Stimulated activated CD4-positive, alpha-beta T cell treated with anti-CD3 and anti-CD28 coated beads, Interleukin-4, amount 100 ng/mL, for 1 hour (primary cell): Measurements from ENCODE around the gene GCNT4.

Experiments used
- DNase-seq: peaks from one replicate; pipeline ENCODE4 v3.0.0-alpha.2; 2020

The GCNT4 gene

DNA sequence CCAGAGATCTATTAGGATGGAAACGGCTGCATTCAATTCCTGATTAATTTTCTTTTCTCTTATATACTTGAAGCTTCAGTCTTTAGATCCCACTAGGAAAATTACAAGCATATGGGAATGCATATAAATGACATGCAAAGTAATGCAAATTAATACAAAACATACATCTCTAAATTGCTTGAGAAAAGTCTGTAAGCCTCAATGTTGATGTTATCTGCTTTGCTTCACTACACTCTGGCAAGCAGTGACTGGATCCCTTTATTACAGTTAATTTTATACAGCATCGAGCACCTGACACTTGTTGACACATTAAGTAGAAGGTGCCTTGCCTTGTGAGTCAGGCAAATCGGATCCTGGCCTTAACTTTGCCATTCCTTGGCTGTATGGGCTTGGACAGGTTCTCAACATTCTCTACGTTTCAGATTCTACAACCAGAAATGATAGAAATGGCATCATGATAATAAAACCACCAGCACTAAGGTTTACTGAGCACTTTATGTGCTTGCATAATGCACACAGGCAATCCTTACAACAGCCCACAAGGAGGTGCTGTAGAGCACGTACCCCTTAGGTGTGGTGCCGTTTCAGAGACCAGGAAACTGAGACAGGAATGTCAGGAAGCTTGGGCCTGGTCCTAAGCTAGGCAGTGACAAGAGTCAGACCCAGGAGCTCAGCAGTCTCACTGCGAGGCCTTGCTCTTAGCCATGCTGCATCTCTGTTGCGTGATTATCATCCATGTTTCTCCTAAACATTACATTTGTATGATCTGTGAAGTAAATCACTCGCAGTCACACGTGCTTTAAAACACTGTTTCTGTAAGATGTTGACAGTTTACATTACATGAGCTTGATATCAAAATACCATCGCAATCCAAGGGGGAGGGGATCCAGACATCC lies 2.7 kb downstream of the GCNT4 start:
- DNase-seq, result peak; percentile 61

DNA sequence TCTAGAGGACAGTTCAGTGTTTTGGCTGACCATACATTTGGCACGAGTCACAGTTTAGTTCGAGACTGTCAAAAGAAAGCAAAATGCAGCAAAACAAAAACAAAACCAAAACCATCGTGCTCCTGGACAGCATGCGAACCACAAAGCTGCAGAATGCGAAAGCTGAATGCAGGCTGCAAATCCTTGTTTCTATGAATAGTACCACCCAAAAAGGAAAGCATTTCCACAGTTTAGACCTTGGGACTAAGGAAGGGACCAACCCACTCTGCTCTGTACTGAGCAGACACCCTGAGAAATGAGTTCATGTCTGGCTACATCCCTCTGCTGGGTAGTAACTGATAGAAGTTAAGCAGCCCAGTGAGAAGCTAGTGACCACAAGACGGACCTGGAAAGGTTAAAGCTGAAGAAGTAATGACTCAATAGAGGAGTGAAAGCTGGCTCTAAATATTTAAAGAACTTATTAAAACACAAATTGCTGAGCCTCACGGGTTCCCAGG lies 3.9 kb downstream of the GCNT4 start:
- DNase-seq, result no peak

DNA sequence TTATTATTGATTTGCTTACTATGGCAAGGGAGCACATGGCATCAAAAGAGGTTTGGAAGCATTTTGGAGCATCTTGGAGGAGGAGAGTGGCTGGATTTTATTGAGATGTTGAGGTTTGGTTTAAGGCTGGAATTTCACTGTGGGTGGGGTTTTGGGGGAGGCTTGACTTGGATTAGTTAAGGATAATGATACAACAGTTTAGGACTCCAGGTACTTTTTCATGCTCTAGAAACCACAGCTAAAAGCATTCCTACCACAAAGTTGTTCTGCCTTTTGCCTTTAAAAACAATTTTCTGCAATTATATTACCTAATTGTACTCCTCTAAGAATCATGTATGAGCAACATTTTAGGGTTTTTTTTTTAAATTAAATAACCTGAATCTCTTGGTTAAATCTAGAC lies 5.0 kb downstream of the GCNT4 start:
- DNase-seq, result no peak

DNA sequence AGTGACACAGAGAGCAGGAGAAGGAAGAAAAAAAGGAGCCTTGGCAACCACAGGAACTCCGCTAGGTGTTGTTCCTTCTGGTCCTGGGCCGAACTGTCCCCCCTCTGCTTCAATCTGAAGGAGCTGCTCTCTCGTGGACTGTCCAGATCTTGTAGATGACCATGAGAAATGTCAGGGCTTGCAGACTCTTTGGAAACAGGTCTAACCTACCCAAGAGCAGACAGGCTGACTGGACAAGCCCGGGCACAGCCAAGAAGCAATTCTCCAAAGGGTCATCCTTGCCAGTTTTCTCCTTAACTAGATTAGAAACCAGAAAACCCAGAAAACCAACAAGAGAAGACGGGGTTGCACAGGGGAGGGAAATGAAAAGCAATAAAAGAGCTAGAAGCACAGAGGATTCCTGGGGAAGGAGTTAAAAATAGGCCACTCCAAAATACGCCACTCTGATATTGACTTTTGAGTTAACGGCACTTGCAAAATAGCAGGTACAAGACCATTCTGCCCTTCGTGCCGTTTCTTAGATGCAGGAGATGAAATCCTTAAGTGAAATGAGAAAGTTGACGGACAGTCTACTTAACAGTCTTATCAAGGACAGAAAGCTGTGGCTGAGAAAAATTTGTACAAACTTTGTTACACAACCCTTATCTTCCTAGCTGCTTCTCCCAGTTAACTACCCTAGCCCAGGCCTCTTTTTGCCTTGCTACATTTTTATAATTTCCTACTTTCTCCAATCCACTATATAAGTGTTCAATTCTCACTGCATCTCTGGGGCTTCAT lies 5.8 kb downstream of the GCNT4 start:
- no peak for DNase-seq

DNA sequence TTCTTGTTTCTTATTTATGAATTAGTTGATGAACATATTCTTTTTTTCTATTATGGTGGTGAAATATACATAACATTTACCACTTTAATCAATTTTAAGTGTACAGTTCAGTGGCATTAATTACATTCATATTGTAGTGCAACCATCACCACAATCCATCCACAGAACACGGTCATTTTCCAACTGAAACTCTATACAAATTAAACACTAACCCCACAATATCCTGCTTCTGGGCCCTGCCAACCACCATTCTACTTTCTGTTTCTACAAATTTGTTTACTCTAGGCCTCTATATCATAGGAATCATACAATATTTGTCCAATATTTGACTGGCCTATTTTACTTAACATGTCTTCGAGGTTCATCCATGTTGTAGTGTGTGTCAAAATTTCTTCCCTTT lies 7.3 kb downstream of the GCNT4 start:
- DNase-seq, result no peak

DNA sequence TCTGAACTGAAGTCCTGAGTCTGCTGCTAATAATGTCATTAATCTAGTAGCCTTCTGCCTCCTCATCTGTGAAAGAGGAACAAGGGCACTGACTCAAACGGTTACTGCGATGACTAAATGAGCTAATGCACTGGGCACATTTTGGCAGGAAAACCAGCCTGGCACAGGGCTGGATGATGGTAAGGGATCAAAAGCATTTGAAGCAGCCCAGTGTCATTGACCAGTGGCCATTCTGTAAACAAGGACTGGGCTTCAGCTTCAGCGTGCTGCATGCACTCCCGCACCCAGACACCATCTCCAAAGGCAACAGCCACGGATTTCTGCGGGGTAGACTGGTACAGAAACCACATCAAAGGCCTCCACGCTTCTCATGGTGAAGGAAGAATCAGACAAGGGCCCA lies 8.0 kb downstream of the GCNT4 start:
- DNase-seq, result no peak

DNA sequence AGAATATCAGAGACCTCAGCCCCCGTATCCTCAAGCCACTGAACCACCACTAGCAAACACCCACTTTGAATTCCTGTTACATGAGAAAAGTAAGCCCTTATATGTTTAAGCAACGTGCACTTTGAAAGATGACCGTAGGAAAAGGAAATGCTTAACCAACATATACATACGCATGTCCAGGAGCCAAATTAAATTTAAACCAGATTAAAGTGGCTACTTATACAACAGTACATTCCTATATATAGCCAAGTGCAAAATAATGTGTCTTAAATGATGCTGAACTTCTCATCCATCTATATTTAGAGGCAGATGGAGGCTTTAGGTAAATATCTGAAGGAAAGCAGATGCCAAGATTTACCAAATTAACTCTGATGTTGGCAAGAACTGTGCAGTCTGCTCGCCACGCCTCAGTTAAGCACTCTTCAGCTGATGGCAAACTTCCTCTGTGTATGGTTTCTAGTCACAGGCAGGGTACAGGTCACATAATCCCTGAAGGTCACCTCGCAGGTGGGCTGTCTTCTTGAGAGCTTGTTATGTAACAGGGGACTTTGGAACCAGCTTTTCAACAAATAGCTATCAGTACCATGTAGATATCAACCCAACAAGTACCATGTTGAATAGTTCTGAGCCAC lies 8.6 kb downstream of the GCNT4 start:
- no peak for DNase-seq

DNA sequence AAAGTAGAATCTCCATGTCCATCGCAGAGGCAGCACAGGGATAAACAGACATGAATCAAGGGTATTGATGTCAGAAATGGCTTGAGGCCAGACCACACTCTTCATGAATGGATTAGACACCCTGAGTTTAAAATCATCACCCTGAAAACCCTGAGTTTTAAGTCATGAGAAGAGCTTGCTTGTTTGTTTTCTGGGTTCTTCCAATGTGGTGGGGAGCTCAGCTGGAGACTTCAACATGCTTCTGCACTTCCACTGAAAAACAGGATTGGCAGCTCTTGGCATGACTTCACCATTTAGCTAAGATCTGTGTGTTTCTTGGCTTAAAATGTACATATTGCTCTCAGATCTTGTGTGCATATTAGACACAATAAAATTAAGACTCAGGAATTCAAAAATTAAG lies 9.8 kb downstream of the GCNT4 start:
- DNase-seq, result no peak

DNA sequence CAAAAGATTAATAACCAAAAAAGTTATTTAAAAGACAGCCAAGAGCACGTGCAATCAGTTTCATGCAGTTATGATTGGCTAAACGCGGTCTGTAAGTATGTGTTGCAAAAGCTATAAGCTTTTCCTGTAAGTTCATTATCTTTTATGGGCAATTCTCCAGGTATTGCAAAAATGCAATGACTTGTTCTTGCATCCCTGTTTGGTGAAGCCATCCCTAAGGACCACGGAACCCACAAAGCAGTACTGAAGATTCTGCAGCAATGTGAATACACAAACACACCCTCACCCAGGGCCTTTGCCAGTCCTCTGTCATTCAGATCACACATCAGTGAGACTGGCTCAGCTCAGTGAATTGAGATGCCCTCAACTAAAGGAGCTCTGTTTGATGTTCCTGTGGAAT lies 11.4 kb downstream of the GCNT4 start:
- DNase-seq, result no peak

DNA sequence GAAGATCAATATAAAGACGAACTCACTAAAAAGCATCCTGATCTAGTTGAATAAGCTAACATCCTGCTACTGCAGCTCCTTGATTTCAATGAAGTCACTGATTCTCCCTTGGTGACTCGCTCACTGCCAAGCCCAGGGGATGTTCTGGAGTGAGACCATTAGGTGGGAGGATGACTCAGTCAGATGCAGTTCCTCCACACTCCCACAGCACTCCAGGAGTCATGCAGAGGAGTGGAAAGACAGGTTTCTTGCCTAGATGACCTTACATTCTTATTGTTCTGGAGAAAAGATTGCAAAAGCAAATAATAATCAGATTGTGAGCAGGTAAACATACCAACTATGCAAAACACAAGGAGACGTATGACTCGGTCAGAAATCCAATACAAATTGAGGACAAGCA lies 15.3 kb downstream of the GCNT4 start:
- peak; percentile 39 for DNase-seq

DNA sequence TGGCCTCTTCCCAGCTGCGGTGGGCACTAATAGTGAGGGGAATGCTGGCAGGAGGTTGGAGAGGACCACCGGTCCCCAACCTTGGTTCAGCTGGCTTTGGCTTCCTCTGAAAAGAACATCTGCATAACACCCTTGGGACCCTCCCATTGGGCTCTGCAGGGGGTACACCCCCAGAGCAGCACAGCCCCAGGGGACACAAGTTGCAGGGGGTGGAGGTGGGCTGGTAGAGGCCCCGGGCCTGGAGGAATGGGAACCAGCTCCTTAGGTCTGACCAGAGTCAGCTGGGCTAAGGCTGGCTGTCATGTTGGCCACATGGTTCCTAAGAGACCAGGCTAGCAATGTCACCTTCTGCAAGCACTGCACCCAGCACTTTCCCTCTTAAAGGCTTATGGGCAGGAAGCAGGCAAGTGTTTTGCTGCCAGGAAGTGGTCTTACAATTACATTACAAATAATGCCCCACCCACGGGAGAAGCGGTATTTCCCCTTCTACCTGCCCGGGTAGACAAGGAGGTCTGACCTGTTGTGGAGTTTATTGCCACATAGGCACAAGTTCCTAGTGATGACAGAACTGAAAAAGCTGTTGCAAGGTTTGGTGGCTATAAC lies 18.1 kb downstream of the GCNT4 start:
- DNase-seq, result no peak

DNA sequence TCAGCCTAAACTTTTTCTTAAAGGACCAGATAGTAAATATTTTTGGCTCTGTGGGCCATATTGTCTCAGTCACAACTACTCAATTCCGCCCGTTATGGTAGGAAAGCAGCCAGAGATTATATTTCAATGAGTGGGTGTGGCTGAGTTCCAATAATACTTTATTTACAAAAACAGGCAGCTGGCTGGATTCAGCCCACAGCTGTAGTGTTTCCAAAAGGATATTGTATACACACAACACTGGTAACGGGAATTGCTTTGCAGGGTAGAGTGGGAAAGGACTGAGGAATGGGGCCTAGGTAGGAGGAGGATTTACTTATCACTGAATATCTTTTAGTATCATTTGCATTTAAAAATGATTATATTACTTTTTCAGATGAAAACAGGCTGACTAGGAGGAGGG lies 21.0 kb downstream of the GCNT4 start:
- DNase-seq, result no peak

DNA sequence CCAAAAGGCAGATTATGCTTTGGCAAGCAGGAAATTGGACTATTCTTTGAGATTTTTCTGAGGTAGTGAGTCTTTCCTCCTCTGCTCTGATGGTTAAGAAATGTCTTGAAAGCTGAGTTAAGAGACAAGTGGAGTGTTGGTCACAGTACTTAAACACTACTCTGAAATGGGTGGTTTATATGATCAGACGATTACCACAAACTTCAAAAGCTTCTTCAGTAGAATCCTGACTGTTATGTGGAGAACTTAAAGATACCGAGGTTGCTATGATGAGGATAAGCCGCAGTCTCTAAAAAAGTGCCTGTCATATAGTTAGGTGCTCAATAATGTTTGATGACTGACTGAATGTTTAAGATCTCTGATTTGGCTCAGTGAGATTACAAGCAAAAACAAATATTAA lies 24.3 kb downstream of the GCNT4 start:
- DNase-seq, result no peak

DNA sequence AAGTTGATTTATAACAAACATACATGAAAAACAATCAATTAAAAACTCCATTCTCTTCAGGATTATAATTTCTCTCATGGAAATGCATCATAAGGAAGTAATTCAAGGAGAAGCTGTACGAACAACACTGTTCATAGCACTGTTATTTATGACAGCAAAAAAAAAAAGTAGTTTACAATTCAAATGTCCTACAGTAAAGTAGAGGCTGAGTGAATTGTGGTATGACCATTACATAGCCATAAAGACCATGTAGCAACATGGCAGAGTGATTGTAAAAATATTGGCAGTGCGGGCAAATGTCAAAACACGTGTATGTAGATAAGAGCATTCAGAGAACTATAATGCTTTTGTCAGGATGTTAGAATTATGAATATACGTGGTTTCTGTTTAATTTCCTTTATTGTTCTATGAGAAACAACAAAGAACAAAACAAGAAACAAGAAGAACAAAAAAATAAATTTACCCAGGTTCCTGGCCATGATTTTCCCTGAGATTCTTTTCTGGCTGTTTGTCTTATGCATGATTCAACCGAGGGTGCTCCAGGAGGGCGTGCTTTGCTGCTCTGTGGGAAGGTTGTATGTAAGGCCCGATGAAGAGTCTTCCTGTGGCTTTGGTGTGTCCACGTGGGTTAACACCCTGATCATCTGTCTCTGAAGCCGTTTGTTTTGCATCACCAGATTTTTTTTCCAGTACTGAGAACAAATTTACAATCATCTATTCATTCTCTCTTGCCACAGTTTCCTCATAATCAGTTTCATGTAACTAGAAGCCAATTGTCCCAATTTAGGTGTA lies 28.8 kb downstream of the GCNT4 start:
- DNase-seq, result no peak

DNA sequence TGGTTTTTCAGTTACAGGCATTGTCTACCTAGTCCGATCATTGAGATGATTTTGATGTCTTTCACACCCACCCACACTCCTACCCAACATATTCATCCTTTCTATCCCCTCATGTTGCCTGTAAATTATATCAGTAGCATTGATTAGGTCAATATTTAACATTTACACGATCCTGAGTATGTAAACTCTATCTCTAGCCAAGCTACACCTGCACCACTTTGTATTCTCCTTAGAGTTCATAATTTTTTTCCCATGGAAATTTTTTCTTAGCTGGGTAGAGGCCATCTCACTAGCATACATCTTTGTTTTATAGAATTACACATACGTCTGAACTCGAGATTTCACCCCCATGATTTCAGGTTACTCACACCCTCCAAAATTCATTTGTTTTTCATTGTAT lies 30.6 kb downstream of the GCNT4 start:
- DNase-seq, result no peak

DNA sequence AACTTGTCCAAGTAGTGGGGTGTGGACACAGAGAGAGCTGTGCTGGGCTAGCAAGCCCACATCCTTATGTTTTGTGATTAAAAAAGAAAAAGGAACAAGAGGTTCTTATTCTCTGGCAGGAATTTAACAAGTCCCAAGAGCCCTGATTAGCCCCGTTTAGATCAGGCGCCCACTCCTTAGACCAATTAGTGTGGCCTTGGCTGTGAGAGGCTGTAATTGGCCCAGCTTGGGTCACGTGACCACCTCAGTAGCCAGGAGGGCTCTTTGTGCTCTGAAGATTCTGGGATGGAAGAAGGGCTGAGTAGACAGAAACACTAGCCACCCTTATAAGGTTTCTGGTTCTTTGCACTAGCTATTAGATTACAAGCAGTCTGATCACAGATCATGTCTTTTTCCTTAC lies 31.1 kb downstream of the GCNT4 start:
- no peak for DNase-seq

DNA sequence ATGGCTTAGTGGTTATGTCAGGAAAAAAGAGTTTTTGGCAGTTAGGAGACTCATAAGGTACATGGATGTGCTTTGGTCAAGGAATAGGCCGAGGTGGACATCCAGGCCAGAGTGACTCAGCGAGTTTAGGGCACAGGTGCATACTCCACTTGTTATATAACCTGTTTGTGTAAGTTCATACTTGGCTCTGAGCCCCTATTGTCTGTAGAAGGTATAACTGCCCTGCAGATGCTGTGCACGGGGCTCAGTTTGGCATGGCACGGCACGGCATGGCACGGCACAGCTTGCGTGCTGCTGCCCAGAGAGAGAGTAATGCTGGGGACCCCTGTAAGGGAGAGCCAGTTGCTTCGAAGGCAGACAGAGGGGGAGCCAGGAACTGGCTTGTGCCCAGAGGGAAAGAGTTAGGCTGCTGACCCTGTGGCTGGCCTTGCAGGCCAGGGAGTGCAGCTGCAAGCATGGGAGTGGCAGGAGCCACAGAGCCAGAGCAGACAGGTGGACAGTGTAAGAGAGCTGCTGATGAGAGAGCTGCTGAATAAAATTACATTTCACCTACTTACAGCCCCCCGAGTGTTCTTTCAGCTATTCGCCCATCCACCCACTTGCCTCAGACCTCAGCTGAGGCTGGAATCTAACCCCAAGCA lies 32.2 kb downstream of the GCNT4 start:
- no peak for DNase-seq

DNA sequence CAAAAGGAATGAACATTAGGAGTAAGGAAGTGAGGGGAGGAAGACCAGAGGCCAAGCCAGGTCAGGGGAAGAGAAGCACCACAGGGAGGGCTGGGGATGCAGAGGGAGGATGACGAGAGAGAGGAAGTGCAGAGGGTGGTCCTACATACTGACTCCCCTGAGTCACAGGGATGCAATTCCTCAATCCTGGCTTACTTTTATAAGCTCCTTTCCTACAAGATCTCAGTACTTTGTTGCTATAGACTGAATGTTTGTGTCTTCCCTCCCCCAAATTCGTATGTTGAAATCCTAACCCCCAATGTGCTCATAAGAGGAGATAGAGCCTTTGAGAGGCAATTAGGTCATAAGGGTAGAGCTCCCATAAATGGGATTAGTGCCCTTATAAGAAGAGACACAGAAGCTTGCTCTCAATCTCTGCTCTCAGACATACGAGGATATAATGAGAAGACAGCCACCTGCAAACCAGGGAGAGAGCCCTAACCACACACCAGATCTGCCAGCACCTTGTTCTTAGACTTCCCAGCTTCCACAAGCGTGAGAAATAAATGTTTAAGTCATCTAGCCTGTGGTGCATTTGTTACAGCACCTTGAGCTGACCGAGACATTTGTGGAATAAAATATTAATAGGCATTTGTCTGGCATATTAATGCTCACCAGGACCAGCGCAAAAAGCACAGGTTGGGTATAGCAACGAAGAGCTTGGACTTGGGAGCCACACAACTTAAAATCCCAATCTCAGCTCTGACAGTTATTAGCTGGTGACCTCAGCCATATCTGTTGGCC lies 33.4 kb downstream of the GCNT4 start:
- DNase-seq, result no peak

DNA sequence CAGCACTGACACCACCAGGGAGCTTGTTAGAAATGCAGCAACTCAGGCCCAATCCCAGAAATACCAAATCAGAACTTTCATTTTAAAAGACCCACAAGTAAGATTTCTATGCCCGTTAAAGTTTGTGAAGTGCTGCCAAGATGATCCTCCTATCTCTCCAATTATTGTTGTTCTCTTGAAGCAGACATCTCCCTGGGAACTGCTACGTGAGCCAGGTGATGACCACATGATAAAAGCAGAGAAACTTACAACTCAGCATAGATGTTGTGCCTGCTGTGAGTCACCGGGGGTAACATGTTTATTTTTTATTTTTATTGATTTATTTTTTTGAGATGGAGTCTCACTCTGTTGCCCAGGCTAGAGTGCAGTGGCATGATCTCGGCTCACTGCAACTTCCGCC lies 34.4 kb downstream of the GCNT4 start:
- no peak for DNase-seq

DNA sequence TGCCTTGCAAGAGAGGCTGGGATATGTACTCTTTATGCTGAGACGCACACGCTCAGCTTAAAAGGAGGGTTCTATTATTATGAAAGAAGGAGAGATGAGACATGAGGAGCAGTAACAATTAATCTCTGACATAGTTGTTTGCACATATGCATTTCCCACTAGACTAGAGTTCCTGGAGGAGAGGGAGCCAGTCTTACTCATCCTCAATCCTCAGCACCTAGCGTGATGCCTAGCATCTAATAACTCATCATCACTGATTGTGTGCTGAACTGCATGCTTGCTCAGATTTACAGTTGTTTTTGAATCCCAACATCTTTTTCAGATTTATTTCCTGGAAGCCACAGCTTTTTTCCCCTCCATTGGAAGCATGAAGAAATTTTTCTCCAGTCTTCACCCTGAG lies 35.5 kb downstream of the GCNT4 start:
- no peak for DNase-seq

DNA sequence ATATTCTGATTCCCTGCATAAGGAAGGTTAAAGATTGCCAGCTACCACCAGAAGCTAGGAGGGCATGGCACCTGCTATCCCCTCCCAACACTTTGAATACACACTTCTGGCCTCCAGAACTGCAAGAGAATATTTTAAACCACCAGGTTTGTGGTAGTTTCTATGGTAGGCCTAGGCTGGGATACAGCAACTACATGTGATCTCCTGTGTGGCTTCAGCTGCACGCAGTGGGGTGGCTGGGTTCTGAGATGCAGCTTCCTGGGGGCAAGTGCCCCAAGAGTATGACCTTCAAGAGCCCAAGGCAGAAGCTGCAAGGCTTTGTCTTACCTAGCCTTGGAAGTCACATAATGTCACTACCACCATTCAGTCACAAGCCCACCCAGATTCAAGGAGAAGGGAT lies 39.6 kb downstream of the GCNT4 start:
- no peak for DNase-seq
